Memory B cell (primary cell): ENCODE data around the gene TMEM150B.

Source experiments
- ATAC-seq: fragments of 150-1000 bp; cut with Tn5 transposase; 2 replicates; pipeline ENCODE4 v1.10.0; 2021; ENCODE audit warnings: low read depth, mild to moderate bottlenecking, moderate library complexity
- DNase-seq, 2 donors: peaks; one replicate each; pipeline ENCODE4 v3.0.0; 2022; ENCODE audit warnings: low spot score in 2 of 2
- H3K27ac Mint-ChIP-seq: one replicate; pipeline ENCODE4 v1.8.0; 2022; ENCODE audit warnings: mild to moderate bottlenecking, moderate library complexity, mixed read lengths
- H3K27me3 Mint-ChIP-seq: one replicate; pipeline ENCODE4 v1.8.0; 2022; ENCODE audit warnings: mixed read lengths
- H3K36me3 Mint-ChIP-seq: one replicate; pipeline ENCODE4 v1.8.0; 2022; ENCODE audit warnings: mild to moderate bottlenecking, mixed read lengths
- H3K4me1 Mint-ChIP-seq: one replicate; pipeline ENCODE4 v1.8.0; 2022; ENCODE audit warnings: mixed read lengths
- H3K4me3 Mint-ChIP-seq: one replicate; pipeline ENCODE4 v1.8.0; 2022; ENCODE audit warnings: mild to moderate bottlenecking, moderate library complexity, mixed read lengths
- H3K9me3 Mint-ChIP-seq: one replicate; pipeline ENCODE4 v1.8.0; 2022; ENCODE audit warnings: mixed read lengths

TMEM150B gene

GRCh38 chr19:55273978-55274707, 51.0 kb downstream of the TMEM150B start:
- H3K27ac Mint-ChIP-seq, result no peak overlapping the region
- peaks cover 16% of the 10 kb centered on the region for H3K36me3 Mint-ChIP-seq
- H3K4me1 Mint-ChIP-seq, result peaks cover 28% of the 10 kb centered on the region
- DNase-seq (no peak), ATAC-seq (peak; percentile 3)
- no peak overlapping the region for H3K4me3 Mint-ChIP-seq
- H3K9me3 Mint-ChIP-seq, result no peaks in the 10 kb centered on the region
- H3K27me3 Mint-ChIP-seq, result no peaks in the 10 kb centered on the region

GRCh38 chr19:55272142-55272541, 53.0 kb downstream of the TMEM150B start:
- DNase-seq (no peak), ATAC-seq (no peak)
- Mint-ChIP-seq H3K27me3 (no peaks in the 10 kb centered on the region), H3K36me3 (peaks cover 16% of the 10 kb centered on the region), H3K4me3 (no peak overlapping the region), H3K27ac (no peak overlapping the region), H3K4me1 (peaks cover 22% of the 10 kb centered on the region), H3K9me3 (no peaks in the 10 kb centered on the region)

- H3K36me3 Mint-ChIP-seq, result peaks cover 21% of the 10 kb centered on the region
- H3K9me3 Mint-ChIP-seq, result peaks cover 4% of the 10 kb centered on the region
- H3K27me3 Mint-ChIP-seq, result no peaks in the 10 kb centered on the region
- no peak for DNase-seq
- no peak for ATAC-seq
- peak overlapping the region; percentile 3 for H3K27ac Mint-ChIP-seq
- H3K4me1 Mint-ChIP-seq, result peaks cover 16% of the 10 kb centered on the region
- H3K4me3 Mint-ChIP-seq, result no peak overlapping the region
Observed at GRCh38 chr19:55270172-55270942, 54.8 kb downstream of the TMEM150B start.

GRCh38 chr19:55269299-55269698, 55.8 kb downstream of the TMEM150B start:
- Mint-ChIP-seq H3K27ac (no peak overlapping the region), H3K36me3 (peaks cover 21% of the 10 kb centered on the region), H3K27me3 (no peaks in the 10 kb centered on the region), H3K4me3 (no peak overlapping the region), H3K4me1 (peaks cover 15% of the 10 kb centered on the region), H3K9me3 (peaks cover 4% of the 10 kb centered on the region)
- no peak for ATAC-seq
- no peak for DNase-seq

GRCh38 chr19:55266840-55267239, 58.3 kb downstream of the TMEM150B start:
- DNase-seq, result no peak
- no peak for ATAC-seq
- Mint-ChIP-seq H3K4me1 (peaks cover 15% of the 10 kb centered on the region), H3K27me3 (no peaks in the 10 kb centered on the region), H3K27ac (no peak overlapping the region), H3K9me3 (peaks cover 4% of the 10 kb centered on the region), H3K36me3 (peaks cover 16% of the 10 kb centered on the region), H3K4me3 (no peak overlapping the region)

GRCh38 chr19:55266404-55266803, 58.7 kb downstream of the TMEM150B start:
- Mint-ChIP-seq H3K27me3 (no peaks in the 10 kb centered on the region), H3K27ac (no peak overlapping the region), H3K9me3 (peaks cover 4% of the 10 kb centered on the region), H3K4me3 (no peak overlapping the region), H3K4me1 (peaks cover 15% of the 10 kb centered on the region), H3K36me3 (peaks cover 15% of the 10 kb centered on the region)
- no peak for ATAC-seq
- no peak for DNase-seq

- Mint-ChIP-seq H3K27me3 (no peaks in the 10 kb centered on the region), H3K27ac (no peak overlapping the region), H3K36me3 (peaks cover 13% of the 10 kb centered on the region), H3K4me1 (peaks cover 14% of the 10 kb centered on the region), H3K4me3 (no peak overlapping the region), H3K9me3 (peaks cover 4% of the 10 kb centered on the region)
- ATAC-seq, result no peak
- DNase-seq, result no peak
Observed at GRCh38 chr19:55265723-55266386, 59.3 kb downstream of the TMEM150B start.

- no peak overlapping the region for H3K27ac Mint-ChIP-seq
- no peak for ATAC-seq
- H3K4me1 Mint-ChIP-seq, result peaks cover 12% of the 10 kb centered on the region
- H3K9me3 Mint-ChIP-seq, result peaks cover 4% of the 10 kb centered on the region
- no peak overlapping the region for H3K4me3 Mint-ChIP-seq
- H3K27me3 Mint-ChIP-seq, result no peaks in the 10 kb centered on the region
- peaks cover 9% of the 10 kb centered on the region for H3K36me3 Mint-ChIP-seq
- no peak for DNase-seq
Observed at GRCh38 chr19:55265173-55265572, 60.0 kb downstream of the TMEM150B start.

GRCh38 chr19:55264531-55264930, 60.6 kb downstream of the TMEM150B start:
- Mint-ChIP-seq H3K9me3 (peaks cover 4% of the 10 kb centered on the region), H3K36me3 (peaks cover 9% of the 10 kb centered on the region), H3K4me3 (no peak overlapping the region), H3K27me3 (no peaks in the 10 kb centered on the region), H3K4me1 (peaks cover 12% of the 10 kb centered on the region), H3K27ac (no peak overlapping the region)
- no peak for DNase-seq
- no peak for ATAC-seq
